ENCODE results near the gene MBD5.

MBD5 gene

GRCh38 chr2:148132412-148132811, 111.5 kb downstream of the MBD5 start:
- DNase-seq, result no peak

- DNase-seq, result no peak
Observed at GRCh38 chr2:148135705-148136104, 114.8 kb downstream of the MBD5 start.

DNA sequence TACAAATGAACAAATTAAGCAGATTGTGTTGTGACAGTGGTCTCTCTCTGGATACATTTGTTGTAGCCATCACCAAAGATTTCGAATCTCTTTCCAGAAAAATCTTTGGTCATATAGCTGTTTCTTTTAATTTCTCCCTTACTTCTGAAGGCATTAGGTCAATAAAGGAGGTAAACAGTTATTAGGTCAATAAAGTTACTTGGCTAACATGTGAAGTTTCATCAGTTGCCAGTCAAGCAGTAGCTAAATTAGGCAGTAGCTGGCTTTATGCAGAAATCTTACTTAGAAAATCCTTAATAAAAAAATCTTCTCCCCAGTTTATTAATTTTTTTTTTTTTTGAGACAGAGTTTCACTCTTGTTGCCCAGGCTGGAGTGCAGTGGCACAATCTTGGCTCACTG, 115.5 kb downstream of the MBD5 start:
- DNase-seq, result no peak

DNA sequence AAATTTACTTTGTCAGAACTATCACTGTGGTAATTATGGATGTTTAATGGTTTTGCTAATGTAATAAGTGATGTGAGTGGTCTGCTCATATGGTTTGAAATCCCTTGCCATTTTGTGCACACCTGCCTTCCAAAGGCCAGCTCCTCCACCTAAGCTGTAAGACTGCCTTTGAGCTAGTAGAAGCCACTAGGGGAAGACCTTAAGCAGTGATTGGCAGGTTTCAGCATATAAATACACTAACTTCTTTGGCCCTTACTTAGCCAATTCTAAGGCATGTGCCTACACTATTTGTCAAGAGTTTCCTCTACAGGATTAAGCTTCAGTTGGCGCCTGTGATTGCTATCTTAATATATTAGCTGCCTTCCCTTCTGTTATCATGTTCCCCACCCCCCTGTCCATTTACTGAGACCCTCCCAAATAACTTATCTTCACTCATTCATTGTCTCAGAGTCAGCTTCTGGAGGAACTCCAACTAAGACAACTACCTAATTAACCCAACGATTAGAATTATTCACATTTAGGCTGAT, 141.1 kb downstream of the MBD5 start:
- DNase-seq, result no peak

DNA sequence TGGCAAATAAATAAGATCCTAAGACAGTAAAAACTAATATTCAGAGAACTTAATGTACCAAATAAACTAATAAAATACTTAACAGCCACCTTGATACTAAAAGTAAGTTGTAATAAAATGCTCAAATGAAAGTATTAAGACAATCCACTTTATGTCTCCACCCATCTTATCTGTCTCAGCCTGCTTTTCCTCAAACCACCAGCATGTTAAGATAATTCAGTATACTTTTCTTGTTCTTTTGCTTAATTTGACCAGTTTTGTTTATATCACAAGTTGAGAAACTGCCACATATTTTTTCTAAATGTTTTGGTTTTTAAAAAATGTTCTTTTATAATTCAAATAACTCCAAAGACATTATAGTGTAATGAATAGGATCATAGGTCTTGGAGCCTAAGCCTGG, 142.0 kb downstream of the MBD5 start:
- DNase-seq, result no peak

DNA sequence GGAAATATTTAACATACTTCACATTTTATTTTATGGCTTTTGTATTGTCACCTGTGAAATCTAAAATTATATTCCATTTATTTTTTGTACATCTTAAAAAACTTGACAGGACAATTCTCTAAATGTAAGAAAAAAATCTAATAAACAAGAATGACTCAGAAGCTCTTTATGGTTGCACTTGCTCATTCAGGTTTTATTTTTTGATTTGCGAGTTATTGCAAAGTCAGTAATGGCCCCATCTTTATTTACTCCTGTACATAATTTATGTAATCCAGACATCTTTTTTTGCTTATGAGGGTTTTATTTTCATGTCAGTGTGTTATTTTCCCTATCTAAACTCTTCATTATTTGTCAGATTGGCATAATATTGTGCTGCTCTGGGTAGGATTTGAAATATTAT, 145.1 kb downstream of the MBD5 start:
- no peak for DNase-seq

GRCh38 chr2:148167241-148167766, 146.4 kb downstream of the MBD5 start:
- DNase-seq, result no peak

DNA sequence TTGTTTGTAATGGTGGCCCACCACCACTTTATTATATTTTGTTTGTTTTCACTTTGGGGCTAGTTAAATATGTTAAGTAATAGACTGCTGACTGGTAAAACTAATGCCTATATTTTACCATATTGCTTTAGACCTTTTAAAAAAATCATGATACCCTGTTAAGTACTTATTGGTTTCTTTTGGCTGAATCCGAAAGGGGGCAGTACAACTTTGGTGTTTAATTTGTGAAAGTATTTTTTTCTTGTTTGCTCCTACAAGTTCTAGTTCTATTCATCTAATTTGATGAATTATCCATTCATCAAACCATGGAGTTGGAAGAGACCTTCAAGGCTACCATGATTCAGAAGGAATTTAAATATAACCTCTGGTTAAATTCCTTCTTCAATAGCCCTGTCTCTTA, 147.0 kb downstream of the MBD5 start:
- DNase-seq, result no peak

DNA sequence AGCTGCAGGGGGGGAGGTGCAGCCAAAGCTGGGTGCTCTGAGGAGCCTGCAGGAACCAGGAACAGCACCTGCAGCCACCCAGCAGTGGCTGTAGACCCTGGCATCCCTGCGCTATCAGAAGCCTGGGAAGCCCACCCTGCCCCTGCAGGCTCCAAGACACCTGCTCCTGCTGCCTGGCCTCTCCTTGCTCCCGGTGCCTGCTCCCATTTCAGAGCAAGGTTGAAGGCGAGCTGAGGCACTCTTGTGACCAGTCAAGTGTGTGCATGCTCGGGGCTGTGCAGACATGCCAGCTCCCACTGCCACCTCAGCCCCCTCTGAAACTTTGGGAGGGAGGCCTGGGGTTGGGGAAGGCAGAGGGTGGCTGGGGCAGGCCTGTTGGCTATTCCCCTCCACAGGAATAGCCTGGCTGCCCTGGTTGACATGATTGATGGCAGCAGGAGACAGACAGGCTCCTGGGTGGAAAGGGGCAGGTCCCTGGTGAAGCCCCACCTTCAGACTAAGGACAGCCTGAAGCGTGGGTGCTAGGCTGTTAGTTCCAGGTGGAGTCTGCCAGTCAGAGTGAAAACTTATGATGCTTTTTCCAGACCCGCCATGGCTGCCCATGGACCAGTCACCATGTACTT, 151.4 kb downstream of the MBD5 start:
- DNase-seq, result no peak

GRCh38 chr2:148173168-148173567, 152.3 kb downstream of the MBD5 start:
- DNase-seq, result no peak

DNA sequence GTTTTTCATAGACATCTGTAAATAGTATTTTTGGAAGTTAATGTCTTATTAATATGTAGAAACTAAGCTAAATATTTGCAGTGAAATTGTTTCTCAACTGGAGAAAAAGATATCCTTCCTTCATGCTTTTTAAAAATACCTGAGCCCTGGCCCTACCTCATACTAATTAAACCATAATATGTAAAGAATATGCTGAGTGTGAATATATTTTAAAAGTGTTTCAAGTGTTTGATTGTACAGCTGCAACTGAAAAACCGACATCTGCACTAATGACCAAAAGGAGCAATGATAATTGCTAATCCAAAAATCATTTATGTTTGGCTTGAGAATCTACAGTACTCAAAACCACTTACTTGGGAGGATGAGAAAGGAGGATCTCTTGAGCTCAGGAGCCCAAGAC, 156.7 kb downstream of the MBD5 start:
- no peak for DNase-seq

DNA sequence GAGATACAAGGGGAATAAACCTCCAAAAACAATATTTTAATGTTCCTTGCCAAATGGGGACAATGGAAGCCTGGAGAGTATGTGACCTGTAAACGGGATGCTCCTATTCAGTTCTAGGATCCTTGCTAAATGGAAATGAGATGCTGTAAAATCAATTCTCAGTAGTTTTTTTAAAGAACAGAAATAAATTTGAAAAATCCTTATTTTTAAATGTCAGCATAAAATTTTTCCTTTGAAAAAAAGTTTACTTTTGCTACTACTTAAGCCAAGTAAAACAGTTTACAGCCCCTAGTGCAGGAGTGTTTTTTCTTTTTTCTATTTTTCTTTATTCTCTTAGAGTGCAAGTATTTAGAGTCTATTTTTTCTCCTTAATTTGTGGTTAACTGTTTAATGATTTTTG, 158.8 kb downstream of the MBD5 start:
- no peak for DNase-seq

DNA sequence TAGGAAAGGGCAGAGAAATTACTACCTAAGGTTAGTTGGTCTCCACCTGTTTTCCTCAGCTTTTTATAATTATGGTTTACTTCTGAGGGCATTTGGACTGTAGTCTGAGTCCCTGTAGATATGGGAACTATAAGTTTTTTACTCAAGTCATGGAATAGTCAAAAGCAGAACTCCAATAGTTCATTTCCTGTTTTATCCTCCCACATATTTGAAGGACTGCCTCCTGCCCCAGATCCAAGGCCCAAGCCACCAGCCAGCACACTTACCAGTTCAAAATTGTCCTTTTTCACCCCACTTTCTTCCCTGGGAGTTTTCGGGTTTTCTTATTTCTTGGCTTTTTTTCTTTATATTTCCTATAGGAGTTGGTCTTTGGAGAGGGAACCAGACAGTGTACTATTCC, 164.1 kb downstream of the MBD5 start:
- DNase-seq, result no peak

DNA sequence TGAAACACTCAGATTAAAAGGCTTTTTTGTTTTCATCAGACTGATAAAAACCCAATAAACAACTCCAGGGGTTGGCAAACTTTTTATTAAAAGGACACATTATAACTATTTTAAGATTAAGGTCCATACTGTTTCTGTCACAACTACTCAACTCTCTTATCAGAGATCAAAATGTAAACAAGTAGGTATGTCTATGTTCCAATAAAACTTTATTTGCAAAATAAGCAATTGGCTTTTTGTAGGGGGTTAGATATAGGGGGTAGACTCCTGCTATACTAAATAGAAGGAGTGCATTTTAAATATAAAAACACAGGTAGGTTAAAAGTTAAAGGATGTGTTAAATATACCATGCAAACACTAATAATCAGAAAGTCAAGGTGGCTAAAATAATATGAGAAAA, 174.0 kb downstream of the MBD5 start:
- no peak for DNase-seq

DNA sequence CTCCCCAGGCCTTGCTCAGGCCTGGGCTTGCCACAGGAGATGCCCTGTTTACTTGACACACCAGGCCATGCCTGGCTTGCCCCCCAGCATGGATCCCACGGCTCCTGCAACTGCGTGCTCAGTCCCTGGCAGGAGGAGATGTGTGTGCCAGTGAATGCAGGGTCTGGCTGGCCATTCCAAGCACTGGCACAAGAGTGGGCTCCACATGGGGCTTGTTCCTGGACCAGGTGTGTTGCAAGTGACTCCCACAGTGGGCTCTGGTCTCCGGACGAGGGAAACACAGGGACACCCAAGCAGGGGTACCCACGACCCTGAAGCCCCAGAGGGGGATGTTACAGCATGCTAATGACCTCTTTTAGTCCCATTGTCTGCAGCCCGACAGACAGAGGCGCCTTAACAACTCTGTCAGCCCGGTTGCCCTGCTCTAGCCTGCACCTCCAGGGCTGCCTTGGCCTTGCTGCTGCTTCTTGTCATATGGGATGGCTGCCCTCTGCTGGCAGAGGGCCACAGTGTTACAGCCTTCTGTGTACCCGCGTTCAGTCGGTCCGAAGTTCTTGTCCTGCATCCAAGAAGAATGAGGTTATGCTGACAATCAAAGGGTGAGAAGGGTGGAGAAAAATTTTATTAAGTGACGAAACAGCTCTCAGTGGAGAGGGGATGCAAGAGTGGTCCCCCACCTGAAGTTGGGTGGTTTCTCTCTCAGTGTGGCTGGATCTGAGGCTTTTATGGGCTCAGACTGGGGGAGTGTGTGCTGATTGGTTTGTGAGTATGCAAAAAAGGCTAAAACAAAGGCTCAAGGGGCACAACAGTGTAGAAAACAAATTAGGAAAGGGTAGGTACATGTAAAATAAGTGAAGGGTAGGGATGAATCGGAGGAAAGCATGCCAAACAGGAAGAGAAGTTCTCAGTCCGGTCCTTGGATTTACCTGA, 180.4 kb downstream of the MBD5 start:
- DNase-seq, result no peak

GRCh38 chr2:148202237-148202636, 181.3 kb downstream of the MBD5 start:
- DNase-seq, result no peak

GRCh38 chr2:148207111-148207510, 186.2 kb downstream of the MBD5 start:
- no peak for DNase-seq

- no peak for DNase-seq
Observed at GRCh38 chr2:148209603-148210002, 188.7 kb downstream of the MBD5 start.

DNA sequence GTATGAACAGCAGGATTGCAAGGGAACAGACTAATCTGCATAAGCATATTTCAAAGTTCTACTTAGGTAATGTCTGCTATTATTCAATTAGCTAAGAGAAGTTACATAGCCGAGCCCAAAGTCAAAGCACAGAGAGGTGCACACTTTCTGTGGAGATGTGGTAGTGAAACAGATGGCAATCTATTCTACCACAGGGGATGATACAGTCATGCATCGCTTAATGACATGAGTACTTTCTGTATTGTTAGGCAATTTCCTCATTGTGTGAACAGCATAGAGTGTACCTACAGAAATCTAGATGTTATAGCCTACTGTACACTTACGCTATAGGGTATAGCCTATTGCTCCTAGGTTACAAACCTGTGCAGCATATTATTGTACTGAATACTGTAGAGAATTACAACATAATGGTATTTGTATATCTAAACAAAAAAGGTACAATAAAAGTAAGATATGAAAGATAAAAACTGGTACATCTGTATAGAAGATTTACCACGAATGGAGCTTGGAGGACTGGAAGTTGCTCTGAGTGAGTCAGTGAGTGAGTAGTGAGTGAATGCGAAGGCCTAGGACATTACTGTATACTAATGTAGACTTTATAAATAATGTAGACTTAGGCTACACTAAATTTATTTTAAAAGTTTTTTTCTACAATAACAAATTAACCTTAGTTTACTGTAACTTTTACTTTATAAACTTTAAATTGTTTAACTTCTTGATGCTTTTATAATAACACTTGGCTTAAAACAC, 197.6 kb downstream of the MBD5 start:
- no peak for DNase-seq

GRCh38 chr2:148221166-148221565, 200.3 kb downstream of the MBD5 start:
- no peak for DNase-seq

DNA sequence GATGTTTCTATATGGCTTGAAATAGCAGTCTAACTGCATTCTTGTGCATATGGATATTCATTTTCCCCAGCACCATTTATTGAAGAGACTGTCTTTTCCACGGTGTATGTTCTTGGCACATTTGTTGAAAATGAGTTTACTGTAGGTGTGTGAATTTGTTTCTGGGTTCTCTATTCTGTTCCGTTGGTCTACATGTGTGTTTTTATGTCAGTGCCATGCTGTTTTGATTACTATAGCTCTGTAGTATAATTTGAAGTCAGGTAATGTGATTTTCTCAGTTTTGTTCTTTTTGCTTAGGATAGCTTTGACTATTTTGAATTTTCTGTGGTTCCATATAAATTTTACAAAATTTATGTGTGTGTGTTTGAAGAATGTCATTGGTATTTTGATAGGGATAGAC, 201.0 kb downstream of the MBD5 start:
- DNase-seq, result no peak

GRCh38 chr2:148231858-148232257, 211.0 kb downstream of the MBD5 start:
- no peak for DNase-seq

DNA sequence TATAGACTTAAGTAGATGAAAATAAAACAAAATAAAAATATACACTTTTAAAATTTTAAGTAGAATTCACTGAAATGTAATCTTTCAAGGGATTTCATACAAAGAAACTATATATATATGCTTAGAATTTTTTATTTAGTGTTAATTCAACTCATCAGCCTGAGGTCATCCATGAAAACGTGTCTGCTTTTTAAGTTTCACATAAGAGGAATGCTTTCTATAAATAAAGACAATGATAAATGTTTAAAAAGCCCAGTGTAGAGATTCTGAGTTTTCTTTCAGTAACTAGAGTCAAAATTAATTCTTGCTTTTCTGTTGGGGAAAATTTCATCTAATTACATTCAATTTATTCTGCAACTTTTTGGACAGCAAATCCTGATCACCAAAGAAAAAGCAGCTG, 213.3 kb downstream of the MBD5 start:
- no peak for DNase-seq

All from NCI-H187 (cell line).